NCI-H1436 (cell line): ENCODE results near the gene NAV2.

Experiments used
- DNase-seq: peaks from one replicate; lab custom pipeline; 2025; lab: John Stamatoyannopoulos, UW

Gene NAV2

DNA sequence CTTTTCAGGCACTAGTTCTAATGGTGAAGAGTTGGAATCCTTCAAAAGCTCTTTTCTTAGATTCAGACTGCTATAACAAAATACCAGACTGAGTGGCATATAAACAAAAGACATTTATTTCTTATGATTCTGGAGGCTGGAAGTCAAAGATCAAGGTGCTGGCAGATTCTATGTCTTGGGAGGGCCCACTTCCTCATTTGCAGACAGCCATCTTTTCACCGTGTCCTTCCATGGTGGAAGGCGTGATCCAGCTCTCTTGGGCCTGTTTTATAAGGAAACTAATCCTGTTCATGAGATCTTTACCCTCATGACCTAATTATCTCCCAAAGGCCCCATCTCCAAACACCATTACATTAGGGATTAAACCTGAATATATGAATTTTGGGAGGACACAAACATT is 124.0 kb downstream of the NAV2 start:
- no peak for DNase-seq

- no peak for DNase-seq
These were observed 126.5 kb downstream of the NAV2 start for GRCh38 chr11:19838994-19839768.

DNA sequence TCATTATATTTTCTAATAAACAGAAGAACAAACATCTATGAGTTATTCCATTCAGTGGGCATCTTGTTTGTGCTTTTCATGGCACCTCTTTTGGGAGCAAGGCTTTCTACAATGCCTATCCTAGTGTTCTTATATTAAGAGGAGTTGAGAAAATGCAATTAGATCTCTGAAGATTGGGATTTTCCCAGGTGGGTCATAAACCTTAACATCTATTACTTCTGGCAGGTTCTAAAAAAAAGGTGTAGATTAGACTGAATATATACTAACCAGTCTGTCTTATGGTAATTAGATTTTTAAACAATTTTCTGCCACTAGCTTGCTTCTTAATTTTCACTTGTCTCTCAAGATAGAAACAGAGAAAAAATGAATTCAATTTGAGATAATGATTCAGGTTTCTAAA is 128.3 kb downstream of the NAV2 start:
- no peak for DNase-seq

DNA sequence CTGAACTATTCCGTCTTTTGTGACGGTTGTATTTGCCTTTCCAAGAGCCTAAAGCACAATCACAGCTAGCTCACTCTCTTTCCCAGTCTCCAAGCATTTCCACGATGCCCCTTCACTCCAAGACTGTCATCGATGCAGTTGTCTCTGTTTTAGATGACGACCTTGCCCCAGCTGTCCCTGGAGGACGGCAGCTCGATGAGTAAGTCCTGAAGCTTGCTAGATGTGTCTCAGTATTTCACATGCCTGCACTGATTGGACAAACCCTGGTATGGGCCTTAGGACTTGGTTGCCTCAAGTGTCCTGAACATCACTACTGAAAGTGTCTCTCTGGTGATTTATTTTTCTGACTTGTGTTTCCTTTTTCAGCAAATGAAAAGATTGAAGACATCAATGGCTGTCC is 129.9 kb downstream of the NAV2 start:
- DNase-seq = no peak

- DNase-seq = no peak
These were observed 130.4 kb downstream of the NAV2 start for GRCh38 chr11:19843079-19843478.

DNA sequence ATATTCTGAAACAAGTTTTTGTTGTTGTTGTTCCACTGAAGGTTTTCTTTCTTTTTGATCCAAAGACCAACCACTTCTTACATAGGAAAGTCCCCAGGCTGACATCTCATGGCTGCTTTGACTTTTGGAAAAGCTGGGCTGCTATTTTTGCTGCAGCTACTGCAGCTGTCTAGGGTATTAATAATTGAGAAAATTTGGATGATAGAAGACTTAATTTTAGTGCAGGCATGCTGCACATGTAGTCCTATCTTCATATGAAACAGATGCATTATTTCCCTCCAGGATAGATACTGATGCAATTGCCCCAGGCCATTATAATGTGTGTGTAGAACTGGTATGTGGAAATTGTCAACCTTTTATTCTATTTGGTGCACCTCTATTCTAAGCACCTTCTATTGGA is 131.4 kb downstream of the NAV2 start:
- no peak for DNase-seq

DNA sequence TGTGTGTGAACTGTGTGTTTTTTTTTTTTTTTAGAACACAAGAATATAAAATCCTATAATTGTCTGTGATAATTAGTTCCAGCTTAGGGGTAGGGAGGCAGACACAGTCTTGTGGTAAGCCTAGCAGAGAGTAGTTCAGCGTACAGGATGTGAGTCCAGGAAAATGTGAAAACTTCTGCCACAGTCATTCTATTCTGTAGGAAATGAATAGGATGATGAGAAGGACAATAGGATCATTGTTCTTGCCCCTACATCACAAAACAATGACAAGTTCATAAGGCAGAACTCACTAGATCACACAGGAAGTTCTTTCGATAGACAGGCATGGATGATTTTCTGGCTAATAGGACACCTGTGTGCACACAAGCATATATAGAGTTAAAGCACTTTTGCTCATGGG is 132.2 kb downstream of the NAV2 start:
- no peak for DNase-seq

DNA sequence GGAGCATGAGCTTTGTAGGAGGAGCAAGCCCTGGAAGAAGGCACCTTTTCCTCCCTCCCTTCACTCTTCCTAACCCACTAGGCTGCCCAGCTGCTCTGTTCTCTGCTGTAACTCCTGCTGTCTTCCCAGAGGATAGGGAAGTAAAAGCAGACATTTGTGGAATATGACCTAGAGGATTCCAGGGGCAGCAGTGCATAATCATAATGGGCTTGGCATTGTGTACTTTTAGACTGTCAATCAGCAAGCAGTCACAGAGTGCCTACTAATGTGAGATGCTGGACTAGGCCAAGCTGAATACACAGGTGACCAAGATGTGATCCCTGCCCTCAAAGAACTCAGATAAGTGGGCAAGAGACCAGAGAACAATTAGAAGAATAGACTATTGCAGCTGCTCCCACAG is 133.0 kb downstream of the NAV2 start:
- no peak for DNase-seq

DNA sequence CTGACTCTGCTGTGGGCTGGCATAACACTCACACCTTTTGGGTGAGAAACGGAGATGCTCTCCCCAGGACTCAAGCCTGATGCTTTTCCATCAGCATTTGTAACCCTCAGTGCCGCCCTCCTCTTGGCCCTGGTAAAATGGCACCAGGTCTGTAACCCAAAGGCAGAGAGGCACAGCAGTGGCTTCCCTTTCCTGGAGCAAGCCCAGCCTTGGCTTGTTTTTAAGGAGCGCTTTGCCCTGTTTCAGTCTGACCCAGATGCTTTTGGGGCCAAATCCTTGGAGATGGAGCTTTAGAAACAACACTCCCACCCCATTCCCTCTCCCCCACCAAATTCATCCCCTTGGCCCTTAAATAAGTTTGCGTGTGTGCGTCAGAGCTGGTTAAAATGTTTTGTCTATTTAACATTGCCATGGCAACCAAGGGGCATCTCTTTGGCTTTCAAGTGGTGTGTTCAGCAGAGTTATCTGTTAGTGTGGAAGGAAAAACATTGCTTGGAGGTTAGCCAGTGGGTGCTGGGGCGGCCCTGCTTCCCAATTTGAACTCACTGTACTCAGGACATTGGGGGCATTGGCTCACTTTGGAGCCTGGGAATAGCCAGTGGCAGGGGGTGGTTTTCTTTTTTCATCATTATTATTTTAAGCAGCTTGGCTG is 134.1 kb downstream of the NAV2 start:
- DNase-seq = no peak

GRCh38 chr11:19848219-19848618 is 135.6 kb downstream of the NAV2 start:
- DNase-seq = no peak

- no peak for DNase-seq
These were observed 136.6 kb downstream of the NAV2 start for GRCh38 chr11:19849107-19849789.

DNA sequence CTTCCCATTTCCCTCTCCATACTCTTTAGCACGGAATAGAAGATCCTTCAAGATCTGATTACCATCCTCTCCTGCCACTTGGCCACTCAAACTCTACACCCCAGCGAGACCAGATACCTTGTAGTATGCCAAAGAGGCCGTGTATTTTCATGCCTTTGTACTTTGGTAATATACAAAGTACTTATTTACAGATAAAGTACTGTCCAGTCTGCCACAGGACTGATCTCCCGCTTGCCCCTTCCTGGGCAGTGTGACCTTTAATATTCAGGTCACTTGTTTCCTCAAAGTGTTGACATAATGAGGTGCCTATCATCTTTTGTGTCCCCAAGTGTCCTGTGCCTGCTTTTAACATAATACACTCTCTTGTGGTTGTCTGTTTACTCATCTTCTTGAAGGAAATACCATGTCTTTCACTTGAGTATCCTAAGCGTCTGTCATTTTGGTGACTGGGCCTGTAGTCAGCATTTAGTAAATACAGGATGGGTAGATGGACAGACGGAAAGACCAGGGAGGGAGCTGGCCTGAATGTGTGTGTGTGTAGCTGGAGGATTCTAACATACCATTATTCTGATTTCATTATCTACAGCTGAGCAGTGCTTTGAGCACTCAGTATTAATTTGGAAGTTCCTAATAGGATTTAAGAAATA is 137.4 kb downstream of the NAV2 start:
- no peak for DNase-seq

- no peak for DNase-seq
These were observed 139.7 kb downstream of the NAV2 start for GRCh38 chr11:19852288-19852687.

DNA sequence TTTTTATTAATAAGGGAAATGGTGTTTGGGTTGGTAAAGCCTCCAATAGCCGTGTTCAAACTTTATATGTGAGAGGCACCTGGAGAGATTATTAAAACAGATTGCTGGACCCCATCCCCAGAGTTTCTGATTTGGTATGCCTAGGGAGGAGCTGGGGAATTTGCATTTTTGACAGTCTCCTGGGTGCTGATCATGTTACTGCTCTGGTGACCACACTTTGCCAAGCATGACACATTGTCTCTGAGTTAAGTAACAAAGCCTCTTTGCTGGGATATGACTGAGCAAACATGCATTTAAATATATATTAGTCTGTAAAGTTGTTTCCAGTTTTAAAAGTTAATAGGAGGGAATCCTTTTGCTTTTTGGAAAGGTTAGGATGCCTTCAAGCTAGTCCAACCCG is 140.4 kb downstream of the NAV2 start:
- DNase-seq = no peak

GRCh38 chr11:19853920-19854319 is 141.3 kb downstream of the NAV2 start:
- no peak for DNase-seq

- DNase-seq = no peak
These were observed 148.5 kb downstream of the NAV2 start for GRCh38 chr11:19861171-19861570.

DNA sequence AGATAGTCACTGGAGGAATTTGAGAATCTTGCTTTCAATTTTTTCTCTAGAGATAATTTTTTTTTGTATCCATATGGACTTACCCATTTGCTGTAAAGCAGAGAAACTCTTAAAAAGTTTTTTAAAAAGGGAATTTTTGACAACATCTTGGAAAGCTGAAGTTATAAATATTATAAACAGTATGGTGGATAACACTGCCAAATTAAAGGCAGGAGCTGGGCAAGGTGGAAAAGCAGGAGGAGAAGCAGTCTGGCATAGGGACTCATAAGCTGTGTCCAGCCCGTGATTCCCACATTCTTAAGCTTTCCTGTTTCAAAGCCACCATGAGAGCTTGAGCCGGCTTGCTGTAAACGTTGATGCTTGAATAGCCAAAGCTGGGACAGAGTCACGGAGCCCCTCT is 149.5 kb downstream of the NAV2 start:
- DNase-seq = no peak

- DNase-seq = no peak
These were observed 151.8 kb downstream of the NAV2 start for GRCh38 chr11:19864141-19865140.

DNA sequence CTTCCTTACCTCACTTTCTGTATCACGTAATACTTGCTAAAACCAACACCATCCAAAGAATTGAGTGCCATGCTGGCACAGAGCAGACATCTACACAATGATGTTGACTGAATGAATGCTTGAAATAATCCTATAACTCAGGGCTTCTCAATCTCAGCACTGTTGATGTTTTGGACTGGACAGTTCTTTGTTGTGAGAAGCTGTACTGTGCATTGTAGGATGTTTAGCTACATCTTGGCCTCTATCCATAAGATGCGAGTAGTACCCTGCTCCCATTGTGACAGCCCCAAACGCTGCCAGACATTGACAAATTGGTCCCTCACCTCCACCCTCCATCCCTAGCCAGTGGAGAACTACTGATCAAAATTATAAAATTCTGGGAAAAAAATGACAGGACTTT is 153.4 kb downstream of the NAV2 start:
- no peak for DNase-seq

DNA sequence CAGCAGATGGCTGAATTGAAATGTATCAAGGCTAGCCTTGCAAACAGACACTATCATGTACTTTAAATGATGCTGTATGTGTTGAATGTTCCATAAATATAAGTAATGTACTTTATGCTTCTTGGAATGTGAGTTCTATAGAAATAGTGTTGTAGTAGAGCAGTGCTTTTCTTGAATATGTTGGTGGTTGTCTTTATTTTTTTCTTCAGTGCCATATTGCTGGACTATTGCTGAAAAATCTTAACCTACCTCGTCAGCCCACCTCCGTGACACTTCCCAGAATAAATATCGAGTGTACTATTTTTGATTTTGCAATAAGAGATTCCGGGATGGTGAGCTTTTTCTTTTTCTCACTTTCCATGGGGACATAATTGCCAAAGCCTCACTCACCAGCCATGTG is 153.9 kb downstream of the NAV2 start:
- DNase-seq = no peak

GRCh38 chr11:19867064-19867463 is 154.4 kb downstream of the NAV2 start:
- no peak for DNase-seq
